Raji (cell line): ENCODE data around the gene CTDSPL.

Experiments used
- POLR2A ChIP-seq: IDR thresholded peaks from 2 replicates; pipeline ENCODE4 v1.6.1; 2011; ENCODE audit warnings: low read depth, low read length, control low read depth; ENCODE audit not compliant: insufficient read depth

Gene CTDSPL

DNA sequence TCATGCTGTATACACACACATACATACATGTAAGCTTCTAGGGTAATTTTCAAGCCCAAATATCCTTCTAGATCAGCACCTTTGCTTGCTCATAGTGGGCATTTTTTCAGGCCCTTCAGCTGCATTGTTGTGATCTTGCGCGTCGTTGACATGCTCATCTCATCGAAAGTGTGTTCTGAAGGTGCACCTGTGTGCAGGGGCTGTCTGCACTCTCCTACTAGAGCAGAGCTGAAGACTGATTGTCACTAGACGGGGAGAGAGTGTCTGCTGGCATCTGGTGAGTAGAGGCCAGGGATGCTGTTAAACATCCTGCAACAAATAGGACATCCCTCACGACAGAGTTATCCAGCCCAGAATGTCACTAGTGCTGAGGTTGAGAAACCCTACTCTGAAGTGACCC, 93.2 kb downstream of the CTDSPL start:
- no peak for TF ChIP-seq POLR2A

DNA sequence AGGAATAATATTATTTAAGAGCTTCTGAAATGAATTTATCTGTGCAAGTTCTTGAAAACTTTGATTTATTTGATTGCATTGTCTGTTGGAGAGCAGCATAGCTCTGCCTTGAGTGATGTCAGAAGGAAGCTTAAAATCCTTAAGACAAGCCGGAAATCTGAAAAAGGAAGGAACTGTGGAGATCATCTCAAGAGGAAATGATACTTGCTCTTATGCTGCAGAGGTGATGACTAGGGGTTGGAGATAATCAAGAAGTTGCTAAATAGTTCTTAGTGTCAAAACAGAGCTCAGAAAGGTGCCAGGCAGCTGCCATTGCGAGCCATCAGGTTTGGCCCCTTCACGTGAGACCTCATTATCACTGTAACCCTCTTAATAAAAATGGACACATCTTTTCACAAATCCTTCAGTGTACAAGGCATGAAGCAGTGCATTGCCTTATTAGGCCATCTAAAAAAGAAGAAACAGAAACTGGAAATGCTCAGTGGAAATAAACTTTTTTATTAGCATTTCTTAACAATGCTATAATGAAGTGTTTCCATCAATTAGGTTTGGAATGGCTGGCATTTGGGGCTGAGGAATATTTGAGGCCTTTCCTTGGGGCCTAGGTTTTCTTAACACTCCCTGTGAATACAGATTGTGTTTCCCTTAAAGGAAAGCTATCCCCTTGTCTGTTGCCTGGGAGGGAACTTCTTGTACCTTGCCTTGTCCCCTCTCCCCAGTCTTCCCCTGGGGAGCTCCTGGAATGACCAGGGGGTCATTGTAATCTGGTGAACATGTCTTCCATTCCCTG, 94.4 kb downstream of the CTDSPL start:
- no peak for TF ChIP-seq POLR2A

DNA sequence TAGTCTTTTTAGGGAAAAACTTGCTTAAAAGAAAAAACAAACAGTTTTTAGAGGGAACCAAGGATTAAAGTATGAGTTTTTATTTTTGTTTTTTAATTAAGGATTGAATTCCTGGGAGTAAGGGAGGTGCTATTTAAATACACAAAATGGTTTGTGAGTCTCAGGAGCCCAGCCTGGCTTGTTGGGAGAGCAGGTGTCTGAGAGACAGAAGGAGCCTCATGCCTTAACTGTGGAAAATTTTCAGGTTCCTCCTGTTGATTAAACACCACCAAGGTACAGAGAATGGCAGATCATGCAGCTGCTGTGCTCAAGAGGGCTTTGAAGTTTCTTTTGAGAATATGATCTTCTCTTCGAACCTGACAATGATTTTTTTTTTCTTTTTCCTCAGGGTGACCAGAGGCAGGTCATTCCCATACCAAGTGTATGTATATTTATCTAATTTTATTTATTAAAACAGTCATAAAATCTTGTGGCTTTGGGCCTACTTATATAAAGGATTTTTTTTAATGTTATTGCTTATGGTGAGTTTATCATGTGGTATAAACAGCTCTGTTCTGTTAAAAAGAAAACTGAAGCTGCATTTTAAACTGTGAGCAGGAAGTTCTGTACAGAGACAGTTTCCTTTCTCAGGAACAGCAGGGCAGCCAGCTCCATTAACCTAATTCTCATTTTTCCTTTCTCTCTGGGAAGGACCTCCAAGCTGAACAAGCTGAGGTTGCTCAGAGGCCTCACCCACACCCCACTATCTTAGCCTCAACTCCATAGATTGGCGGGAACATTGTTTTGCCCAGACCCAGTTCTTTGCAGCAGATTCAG, 95.3 kb downstream of the CTDSPL start:
- TF ChIP-seq POLR2A: no peak

DNA sequence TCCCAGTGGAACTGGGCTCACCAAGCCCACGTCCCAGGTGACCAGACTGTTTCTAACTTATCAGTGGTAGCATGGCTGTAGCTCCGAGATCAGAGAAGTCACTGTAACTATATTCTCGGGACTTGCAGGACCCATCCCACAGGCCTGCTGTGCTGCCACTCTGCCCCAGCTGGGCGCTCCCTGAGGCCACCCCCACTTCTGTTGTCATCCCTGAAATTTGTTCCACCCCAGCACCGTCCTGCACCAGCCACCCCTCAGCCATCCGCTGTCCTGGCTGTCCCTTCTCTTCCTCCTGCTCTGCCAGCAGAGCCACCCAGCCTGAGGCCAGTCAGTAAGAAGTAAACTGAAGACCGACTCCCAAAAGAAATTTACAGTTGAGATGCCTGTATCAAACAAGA, 95.9 kb downstream of the CTDSPL start:
- no peak for TF ChIP-seq POLR2A

DNA sequence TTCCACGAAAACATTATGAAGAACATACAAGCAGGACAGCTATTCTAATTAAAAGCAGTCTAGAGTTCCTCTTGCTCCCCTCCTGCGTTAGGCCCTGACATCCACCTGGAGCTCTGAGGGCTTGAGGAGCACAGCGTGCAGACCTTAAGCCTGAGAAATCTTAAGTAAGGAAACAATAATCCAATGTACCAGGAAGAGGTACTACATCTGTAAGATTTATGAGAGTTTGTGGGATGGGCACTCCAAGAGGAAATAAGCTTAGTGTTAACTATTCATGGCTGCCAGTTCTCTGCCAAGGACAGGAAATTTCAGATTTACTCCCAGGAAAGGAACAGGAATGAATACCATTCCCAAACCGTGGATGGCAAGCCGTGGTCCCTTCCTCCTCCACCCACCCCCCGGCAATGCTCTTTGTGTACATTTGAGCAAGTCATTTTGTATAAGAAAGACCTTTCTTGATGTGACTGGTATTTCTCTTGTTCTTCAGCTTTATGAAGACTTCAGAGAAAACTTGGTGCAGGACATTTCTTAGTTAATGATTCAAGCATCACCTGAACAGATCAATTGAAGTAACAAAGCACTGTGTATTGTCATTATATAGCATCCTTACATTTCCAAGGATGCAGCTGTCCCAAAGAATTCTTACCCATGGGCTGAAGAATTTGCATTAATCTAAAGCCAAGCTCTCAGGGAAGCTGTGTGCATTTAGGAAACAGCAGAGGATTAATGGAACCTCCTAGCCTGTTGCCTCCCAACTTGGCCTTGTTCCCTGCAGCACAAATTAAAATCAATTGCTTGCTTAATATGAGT, 100.1 kb downstream of the CTDSPL start:
- no peak for TF ChIP-seq POLR2A

DNA sequence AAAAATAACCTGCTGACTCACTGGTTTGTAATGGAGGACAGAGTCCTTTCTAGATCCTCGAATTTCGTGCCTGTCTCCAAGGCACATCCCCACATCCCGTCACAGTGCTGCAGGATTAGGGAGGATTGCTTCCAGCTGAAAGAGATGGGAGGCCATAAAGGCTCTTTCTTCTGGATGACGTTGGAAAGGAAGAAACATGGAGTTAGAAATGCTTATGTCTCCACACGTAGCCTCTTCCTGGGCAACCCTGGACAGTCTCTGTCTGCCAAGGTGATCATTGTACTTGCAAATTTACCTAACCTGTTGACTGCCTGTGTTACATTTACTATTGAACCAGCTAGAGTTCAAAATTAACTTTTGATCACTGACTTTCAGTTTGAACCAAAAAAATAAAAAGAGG, 101.3 kb downstream of the CTDSPL start:
- no peak for TF ChIP-seq POLR2A

DNA sequence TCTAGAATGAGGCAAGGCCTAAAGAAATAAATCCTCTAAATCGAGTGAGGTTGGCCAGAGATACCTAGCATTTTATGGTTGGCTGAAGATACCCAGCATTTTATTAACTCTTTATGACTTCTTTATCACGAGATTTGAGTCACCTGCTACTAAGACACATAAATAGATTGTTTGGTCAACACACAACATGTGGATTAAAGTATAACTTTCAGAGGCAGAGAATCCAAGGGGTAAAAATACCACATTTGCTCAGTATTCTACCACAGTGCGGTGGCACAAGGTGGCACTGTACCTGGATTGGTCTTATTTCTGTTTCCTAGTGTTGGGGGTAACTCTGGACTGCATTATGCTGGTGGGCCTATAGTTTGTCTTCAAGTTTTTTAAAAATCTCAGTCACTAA, 102.0 kb downstream of the CTDSPL start:
- no peak for TF ChIP-seq POLR2A

DNA sequence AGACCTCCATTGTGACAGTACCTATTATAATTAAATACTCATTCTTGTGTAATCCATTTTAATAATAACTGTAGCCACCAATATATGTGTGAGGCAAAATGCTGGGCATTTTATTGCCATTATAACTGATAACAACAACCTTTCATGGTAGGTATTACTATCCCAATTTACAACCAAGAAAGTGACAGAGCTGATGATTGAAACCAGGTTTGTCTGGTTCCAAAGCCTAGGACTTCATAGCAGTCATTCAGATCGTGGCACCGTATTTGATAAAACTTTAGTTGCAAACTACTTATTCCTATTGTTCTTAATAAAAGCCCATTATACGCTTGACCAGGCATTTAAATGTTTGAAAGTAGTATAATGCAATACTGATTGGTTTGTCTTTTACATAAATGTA, 102.5 kb downstream of the CTDSPL start:
- no peak for TF ChIP-seq POLR2A

DNA sequence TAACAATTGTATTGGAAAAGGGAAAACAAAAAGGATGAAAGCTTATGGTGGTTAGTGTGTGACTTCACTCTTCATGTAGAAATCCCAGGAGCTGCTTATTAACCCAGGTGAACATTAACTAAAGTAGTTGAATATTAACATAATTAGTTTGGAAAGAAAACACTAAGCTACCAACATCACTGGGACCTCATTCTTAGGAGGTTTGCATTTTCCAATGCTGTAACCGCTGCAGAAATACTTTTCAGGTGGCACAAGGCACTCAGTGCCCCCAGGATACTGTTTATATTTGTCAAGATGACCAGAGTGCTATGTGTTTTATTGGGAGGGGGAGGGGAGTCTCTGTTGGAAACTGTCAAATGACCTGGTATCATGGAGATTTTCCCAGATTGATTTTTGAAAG, 103.0 kb downstream of the CTDSPL start:
- TF ChIP-seq POLR2A: no peak

DNA sequence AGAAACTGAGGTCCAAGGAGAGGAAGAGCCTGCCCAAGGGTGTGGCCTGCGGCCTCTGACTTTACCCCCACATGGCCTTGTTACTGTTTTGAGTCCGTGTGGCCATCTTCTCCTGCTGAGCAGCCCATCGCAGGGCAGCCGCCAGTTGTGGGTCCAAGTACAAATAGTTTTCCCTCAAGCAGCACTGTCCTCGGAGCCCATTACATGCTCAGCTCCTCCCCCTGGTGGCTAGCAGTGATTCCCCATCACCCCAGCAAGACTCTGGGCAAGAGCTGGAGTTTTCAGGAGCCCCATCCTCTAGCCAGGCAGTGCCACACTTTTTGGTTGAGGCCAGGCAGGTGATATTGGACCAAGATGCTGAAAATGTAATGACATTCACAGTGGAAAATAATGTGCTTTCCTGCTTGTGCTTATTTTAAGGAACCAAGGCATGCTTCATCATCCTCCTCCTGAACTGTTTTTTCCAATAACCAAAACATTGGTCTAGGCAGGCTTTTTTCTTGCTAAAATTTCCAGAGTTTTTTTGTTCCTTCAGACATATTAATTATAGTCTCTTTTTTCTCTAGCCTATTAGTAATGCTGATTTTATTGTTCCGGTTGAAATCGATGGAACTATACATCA, 105.7 kb downstream of the CTDSPL start:
- TF ChIP-seq POLR2A: no peak

DNA sequence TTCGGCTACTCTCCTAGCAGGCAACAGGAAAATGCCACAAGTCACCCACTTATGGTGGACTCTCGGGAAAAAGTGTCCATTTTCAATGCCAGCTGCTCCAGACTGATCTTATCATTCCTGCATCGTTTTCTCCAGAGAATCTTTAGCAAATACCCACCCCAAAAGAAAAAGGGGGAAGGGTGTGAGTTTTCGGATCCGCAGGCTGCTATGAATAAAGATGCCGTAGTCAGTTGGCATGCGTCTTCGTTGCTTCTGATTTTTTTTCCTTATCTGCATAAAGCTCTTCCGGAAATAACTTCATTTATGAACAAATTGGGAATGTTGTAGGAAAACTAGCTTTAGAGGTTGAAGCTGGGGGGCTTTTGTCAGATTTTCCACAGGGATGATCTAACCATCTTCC, 106.5 kb downstream of the CTDSPL start:
- TF ChIP-seq POLR2A: no peak

DNA sequence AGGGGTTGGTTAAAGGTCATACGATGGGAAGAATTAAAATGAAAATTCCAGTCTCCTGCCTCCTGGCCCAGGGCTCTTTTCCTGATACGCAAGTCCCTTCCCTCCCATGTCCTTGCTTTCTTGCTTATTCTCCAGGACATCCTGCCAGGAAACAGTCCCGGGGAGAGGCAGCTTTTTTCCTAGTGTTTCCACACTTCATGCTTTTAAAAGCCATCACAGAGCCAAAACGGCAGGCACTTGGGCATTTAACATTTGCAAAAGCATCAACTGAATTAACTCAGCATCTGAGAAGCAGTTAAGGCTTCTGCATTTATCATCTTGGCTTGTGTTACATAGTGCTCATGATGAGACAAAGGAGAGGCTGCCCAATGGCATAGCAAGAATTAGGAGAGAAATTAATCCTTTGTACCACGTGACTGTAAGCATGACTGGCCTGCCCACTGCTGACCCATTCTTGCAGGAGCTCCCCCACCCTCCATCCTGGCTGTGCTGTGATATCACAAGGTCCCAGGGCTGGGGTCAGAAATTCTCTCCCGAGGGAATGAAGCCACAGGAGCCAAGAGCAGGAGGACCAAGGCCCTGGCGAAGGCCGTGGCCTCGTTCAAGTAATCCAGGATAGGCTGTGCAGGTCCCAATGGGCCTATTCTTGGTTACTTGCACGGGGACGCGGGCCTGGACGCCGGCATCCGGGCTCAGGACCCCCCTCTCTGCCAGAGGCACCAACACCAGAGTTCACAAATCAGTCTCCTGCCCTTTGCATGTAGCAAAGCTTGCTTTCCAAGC, 107.3 kb downstream of the CTDSPL start:
- no peak for TF ChIP-seq POLR2A

DNA sequence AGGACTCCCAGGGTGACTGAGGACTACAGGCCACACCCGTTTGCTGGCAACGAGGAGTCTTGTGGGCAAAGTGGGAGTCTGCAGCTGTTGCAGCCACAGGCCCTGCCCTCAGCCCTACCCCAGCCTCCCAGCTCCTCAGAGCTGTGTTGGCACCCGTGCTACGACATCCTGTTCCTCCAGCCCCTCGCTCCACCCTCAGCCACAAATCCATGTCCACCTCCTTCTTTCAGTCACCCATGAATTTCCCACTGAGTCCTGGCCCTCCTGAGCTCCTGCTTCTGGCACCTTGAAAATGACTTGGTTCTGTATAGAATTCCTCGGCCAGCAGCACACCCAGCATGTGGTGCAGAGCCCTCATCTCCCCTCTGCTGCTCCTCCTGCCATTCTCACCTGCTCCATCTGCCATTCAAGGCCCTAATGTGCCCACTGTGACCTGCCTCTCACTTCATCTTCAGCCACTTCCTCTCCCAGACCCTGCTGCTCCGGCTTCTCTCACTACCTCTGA, 108.0 kb downstream of the CTDSPL start:
- TF ChIP-seq POLR2A: no peak

DNA sequence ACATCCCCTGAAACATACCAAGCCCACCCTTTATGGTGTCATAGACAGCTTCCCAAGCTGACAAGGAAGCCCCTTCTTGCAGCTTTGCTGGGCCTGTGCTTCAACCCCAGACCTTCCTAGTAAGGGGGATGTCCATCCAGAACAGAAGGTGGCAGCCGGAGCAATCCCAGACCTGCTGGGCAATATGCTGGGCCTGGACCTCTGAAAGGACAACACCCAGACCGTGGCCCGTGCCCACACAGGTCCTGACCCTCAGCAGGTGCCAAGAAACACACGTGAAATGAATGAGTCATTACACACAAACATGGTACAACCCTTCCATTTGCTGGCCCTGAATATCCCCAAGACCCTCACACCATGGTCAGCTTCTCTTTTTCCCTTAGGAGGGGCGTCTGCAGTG, 109.1 kb downstream of the CTDSPL start:
- TF ChIP-seq POLR2A: no peak

DNA sequence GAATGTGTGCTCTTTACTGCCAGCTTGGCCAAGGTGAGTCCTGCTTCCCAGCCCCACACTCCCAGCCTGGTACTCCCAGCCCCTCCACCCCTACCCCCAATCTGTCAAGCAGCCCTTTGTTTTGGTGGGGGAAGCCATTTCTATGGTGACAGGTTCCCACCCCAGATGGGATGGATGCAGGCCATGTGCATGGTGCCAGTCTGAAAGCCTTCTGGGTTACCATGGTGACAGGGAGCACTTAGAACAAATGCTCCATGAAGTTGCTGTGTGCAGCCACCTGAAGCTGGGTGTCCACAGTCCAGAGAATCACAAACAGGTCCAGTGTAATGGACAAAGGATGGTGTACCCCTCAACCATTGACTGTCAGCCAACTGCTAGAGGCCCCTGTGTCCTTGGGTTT, 109.8 kb downstream of the CTDSPL start:
- no peak for TF ChIP-seq POLR2A
